Activated CD8-positive, alpha-beta memory T cell treated with anti-CD3 and anti-CD28 coated beads, Interleukin-2, amount 50 U/mL, for 4 hours (primary cell): ENCODE measurements around the gene SMG9.

Experiments
- DNase-seq: peaks from one replicate; pipeline ENCODE4 v3.0.0-alpha.2; 2020

The SMG9 gene, protein sequence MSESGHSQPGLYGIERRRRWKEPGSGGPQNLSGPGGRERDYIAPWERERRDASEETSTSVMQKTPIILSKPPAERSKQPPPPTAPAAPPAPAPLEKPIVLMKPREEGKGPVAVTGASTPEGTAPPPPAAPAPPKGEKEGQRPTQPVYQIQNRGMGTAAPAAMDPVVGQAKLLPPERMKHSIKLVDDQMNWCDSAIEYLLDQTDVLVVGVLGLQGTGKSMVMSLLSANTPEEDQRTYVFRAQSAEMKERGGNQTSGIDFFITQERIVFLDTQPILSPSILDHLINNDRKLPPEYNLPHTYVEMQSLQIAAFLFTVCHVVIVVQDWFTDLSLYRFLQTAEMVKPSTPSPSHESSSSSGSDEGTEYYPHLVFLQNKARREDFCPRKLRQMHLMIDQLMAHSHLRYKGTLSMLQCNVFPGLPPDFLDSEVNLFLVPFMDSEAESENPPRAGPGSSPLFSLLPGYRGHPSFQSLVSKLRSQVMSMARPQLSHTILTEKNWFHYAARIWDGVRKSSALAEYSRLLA

GRCh38 chr19:43754503-43755255, at the start of gene SMG9:
TSS of gene SMG9 (minus strand) at chr19:43754962. CDS start at chr19:43750741, 4,221 bp downstream.
- peak; percentile 98 for DNase-seq

DNA sequence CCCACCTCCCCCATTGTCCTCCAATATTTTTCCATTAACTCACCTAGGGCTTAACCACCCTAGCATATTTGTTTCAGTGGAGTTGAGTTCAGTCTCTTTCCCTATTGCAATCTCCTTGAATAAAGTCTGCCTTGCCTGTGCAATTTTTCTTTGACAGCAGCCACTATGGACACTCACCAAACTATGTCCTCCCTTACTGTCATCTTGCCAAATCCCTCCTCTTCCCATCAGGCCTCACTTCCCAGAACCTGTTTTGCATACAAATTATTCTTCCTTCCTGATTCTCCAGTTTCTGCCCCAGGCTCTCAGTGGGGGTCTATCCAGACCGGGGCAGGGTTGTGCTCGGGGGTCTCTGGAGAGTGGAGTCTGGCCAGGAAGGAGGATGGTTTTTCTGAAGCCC, 49.7 kb upstream of the SMG9 start:
- DNase-seq, result no peak

DNA sequence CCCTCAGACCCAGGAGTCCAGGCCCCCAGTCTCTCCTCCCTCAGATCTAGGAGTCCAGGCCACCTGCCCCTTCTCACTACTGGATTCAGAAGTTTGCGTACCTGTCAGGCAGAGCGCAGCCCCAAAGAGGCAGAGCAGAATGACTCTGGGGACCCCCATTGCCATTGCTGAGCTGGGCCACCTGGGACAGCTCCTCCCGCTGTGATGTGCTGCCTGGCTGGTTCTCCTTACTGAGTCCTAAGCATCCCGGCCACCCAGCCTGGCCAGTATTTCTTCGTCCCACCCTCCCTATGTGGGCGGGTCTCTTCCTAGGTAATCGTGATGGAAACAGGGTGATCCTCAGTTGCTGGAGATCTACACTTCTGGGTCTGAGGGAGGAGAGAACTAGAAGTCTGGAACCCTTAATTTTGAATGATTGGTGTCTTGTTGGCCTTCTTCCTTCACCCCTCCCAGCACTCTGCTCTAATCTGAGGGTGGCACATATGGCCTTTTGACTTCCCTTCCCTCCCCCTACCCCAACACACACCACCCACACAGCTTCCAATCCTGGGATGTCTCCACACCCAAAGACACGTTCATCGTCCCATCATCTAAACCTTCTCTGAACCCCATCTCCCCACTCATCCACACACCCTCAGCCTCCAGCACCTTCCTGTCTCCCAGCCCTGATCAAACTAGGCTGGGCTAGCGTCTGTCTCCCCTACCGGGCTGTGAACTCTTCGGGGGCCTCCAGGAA, 47.6 kb upstream of the SMG9 start, which contains the start of gene LYPD5:
TSS of gene LYPD5 (minus strand) at position 232 of the 736 bp plus-strand sequence. CDS start at position 165, 67 bp downstream.
- no peak for DNase-seq

GRCh38 chr19:43799502-43800142, 44.9 kb upstream of the SMG9 start:
- DNase-seq, result no peak

DNA sequence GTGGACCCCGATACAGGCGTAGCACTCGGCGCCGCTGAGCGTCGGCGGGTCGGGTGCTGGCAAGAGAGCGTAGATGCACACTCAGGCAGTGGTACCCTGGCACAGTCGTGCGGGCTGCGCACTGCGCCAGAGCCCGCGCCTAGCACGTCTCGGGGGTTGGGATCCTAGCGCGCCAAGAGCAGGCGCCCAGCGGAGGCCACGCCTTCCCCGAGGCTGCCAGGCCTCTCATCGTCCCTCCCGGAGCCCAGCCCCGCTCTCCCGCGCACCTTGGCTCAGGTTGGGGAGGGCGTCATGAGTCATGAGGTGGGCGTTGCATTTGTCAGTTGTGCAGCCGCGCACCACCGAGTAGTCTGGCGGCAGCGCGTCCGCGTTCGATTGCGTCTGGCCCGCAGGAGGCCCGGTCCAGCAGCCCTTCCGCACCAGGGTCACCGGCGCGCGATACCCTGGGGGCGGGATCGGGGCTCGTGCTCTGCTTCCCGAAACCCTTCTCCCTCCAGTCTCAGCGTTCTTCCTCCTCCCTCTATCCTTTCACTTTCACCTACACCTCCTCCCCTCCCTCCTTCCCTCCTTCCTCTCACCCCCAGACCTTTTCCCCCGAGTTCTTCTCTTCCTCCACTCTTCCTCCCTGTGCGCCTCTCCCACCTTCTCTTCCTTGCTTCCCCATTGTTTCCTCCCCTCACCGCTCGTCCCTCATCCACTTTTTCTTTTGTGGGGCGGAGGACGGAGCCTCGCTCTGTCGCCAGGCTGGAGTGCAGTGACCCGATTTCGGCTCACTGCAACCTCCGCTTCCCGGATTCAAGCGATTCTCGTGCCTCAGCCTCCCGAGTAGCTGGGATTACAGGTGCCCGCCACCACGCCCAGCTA, 44.0 kb upstream of the SMG9 start:
- DNase-seq, result peak; percentile 81

- DNase-seq, result no peak
These were observed 43.3 kb upstream of the SMG9 start for GRCh38 chr19:43798026-43798545.

DNA sequence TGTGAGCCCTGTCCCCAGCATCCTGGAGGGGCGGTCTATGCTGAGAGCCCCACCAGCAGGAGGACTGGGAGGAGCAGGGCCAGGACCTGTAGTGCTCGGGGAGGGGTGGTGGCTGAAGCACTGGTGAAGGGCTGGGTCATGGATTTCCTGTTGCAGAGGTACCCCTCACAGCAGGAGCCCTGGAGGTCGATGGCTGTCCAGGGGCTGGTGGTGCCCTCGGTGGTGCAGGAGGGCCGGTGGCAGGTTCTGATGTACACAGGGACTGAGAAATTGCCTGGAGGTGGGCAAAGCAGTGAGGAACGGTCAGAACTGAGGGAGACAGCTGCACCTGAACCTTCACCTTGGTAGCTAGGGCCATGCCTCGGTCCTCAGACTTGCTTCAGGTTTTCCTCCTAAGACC, 42.8 kb upstream of the SMG9 start:
- DNase-seq, result no peak

DNA sequence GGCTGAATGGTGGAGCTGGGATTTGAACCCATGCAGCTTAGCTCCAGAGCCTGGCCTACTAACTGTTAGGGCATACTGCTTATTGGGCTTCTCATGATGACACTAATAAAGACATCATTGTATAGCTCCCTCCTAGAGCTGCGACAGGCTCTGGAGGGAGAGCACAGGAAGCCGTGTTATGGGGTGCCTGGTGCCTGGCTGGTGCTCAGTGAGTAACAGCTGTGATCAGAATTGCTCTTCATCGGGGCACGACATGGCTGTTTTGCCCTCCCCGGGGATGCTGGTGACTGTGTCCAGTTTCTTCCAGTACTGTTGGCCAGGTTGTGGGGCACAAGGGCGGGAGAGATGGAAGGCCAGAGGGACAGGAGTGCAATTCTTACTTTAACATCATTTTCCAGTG, 42.4 kb upstream of the SMG9 start:
- no peak for DNase-seq

DNA sequence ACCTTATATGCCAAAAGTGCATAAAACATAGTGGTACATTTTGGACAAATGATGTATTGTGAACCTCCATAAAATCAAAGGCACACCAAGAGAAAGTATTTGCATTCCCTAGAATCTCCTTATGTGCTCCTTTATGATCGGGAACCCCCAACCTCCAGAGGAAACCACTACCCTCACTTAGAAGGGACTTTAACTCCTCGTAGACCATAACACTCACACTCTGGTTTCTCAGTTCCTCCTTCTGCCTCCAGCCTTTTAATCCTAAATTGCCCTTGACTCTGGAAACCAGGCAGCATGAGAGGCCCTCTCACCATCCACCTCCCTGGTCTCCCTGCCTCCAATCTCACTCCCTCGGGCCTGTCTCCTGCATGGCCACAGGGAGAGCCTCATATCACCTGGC, 35.8 kb upstream of the SMG9 start:
- no peak for DNase-seq

GRCh38 chr19:43789029-43789428, 34.3 kb upstream of the SMG9 start:
- no peak for DNase-seq

GRCh38 chr19:43786665-43787064, 31.9 kb upstream of the SMG9 start:
- no peak for DNase-seq

DNA sequence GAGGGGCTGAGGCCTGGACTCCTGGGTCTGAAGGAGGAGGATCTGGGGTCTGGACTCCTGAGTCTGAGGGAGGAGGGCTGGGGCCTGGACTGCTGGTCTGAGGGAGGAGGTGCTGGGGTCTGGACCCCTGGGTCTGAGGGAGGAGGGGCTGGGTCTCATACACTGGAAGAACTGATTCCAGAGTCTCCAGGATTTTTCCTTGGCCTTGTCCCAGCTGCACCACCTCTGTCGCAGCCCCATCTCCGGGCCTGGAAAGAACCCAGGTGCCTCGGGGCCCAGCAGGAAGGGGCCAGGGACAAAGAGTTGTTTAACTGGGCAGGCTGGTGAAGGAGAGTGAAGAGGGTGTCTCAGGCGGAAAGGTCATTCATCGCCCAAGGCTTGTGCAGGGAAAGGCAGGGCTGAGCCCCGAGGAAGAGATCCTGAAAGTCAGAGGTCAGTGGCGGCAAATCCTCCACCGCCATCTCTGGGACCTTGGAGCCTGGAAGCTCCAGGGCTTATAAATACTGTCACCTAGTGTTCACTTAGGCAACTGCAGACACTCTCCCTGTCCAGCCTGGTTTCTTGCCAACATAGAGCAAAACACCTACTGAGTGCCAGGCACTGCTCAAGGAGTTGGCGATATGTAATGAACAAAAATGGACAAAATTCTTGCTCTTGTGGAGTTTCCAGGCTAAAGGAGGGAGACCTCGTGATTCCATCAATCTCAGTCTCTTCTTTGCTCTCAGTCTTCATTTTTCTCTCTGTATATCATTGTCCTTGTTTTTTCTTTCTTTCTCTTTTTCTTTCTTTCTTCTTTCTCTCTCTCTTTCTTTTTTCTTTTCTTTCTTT, 30.4 kb upstream of the SMG9 start:
- peak; percentile 38 for DNase-seq

GRCh38 chr19:43784241-43784980, 29.6 kb upstream of the SMG9 start:
- peak; percentile 62 for DNase-seq

DNA sequence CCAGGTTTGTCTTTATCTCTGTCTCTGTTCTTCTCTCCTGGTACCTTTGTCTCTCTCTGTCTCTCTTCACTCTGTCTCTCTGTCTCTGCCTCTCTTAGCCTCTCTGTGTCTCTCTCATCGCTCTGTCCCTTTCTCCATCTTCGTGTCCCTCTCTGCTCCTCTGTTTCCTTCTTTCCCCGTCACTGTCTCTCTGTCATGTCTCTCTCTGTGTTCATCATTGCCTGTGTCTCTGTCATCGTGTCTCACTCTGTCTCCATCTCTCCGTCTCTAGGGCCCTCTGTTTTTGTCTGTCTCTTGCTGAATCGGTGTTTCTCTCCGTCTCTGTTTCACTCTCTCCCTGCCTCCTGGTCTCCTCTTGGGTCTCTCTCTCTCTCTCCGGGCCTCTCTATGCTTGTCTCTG, 28.9 kb upstream of the SMG9 start:
- DNase-seq, result no peak

GRCh38 chr19:43782689-43783231, 28.0 kb upstream of the SMG9 start:
- DNase-seq, result no peak

DNA sequence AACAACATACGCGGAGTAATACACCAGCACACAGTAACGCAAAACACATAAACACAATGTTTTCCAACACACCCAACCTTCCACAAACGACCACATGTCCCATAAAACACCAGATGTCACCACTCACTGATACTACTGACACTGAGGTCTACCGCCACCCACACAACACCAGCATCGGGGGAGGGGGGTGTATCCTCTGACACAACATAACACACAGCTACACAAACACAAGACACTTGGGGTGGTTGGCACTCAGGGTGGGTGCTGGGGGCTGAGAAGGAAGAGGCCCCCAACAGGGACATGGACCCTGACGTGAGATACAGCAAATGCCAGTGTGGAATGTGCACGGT, 27.5 kb upstream of the SMG9 start:
- no peak for DNase-seq

DNA sequence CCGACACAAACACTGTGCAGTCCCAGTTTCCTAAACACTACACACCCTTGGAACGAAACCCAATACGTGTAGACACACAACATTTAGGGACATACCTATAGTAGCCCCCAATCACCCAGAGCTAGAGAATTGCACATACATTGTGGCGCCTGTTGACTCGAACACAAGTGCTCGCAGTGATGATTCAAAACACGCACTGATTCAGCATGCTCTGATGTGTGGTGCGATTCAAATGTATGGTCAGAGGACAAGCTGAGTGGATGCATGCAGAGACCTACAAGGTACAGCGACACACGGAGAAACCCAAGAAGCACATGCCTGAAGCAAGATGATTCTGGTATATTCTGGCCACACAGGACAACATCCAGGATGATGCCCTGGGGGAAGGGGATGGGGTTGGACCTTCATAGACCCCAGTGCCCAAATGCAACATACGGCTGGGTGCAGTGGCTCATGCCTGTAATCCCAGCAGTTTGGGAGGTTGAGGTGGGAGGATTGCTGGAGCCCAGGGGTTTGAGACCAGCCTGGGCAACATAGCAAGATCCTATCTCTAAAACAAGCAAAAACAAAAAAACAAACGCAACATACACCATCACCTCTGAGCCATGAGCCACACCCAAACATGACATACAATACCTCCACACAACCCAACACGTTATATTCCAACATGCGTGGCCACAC, 27.0 kb upstream of the SMG9 start:
- DNase-seq, result no peak

DNA sequence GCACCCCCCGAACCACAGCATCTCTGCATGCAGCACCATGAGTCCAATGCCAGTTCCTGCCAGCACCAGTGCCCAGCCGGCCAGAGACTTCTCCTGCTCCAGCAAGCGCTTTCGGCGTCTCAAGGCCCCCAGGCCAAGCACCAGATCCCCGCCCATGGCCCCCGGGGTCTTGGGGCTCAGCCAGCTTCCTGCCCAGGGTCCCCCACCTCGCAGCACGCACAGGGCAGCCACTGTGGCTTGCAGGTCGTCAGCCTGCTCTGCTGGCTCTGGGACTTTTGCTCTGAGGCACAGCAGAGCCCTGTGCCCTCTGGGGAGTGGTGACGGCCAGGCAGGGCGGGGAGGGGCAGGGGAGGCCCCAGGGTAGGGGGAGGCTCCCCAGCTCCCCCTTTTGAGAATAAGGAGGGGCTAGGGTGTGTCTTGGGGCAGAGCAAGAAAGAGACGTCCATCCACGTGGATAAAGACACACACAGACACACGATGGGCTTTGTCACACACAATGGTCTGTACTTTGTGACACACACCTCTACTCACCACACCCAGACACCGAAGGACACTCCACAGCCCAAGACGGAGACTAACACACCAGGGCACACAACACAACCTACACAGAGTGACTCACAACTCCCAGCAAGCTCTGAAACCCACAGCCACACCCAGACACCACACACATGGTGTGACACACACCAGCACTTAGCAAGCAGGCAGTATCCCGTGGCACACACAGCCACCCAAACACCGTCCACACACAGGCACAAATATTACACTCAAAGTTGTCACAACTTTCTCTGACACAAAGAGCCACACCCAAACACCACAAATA, 26.2 kb upstream of the SMG9 start, which contains the start of gene KCNN4:
TSS of gene KCNN4 (minus strand) at position 268 of the 820 bp plus-strand sequence. CDS start at position 156, 112 bp downstream.
- DNase-seq, result peak; percentile 54
